Measurements from ENCODE around the gene RPS5. TPM values are rescaled to one million over a fixed set of nuclear protein-coding genes. Genes with fewer than 3 reads are reported as not detected.
A peak's percentile ranks its signal among the peaks of the same experiment; 100 is the strongest.

Gene RPS5
- total RNA-seq, 1 donor from 2014 or later, result 571 TPM

DNA sequence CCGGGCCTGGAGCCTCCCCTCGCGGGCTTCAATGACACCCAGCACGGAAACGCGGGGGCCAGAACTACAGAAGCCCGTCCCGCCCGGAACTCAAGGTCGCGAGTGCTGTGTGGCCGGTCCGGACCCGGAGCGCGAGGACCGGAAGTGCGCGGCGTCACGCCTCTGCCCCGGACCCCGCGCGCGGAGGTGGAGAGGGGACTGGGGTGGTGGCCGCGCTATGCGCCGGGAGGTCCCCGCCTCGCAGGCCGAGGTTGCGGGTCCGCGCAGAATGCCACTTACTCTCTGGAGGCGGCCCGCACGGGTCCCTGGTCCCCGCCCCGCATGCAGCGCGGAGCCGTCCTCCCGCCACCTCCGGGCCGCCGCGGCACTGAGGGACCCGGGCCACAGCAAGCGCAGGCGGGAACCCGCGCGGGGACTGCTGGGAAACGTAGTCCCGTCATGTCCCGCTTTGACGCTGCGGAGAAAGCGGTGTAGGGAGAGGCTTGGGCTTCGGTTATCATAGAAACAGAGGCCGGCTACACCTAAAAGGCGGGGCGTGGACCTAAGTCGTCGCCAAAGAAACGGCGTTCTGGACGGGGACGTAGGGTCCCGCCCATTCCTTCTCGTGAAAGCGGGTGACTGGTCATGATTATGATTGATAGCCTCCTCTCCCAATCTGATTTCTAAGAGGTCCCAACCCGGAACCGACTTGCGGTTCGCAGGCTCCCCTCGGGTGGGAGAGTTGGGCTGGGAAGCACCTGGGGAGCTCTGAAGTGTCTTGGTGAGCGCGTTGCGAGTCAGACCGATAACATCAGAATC, 6.2 kb upstream of the RPS5 start, which contains the start of gene ZNF837:
Gene ZNF837, minus strand, starts transcription at position 369 of the 798 bp plus-strand sequence. CDS start 11,698 bp downstream, outside the sequence.
- Mint-ChIP-seq H3K4me1 (ENCODE audit: low read depth, unreplicated experiment) (peaks cover 7% of the 10 kb centered on the region), H3K4me3 (ENCODE audit: unreplicated experiment) (peak within 1 kb of the TSS; percentile 97), H3K27ac (ENCODE audit: unreplicated experiment) (peak within 1 kb of the TSS; percentile 95), H3K27me3 (ENCODE audit: unreplicated experiment) (peaks cover 8% of the 10 kb centered on the region), H3K36me3 (ENCODE audit: unreplicated experiment) (no peaks in the 10 kb centered on the region), H3K9me3 (ENCODE audit: unreplicated experiment) (peaks cover 6% of the 10 kb centered on the region)
- DNase-seq, result peak; percentile 94
- TF ChIP-seq, protein P1, sequence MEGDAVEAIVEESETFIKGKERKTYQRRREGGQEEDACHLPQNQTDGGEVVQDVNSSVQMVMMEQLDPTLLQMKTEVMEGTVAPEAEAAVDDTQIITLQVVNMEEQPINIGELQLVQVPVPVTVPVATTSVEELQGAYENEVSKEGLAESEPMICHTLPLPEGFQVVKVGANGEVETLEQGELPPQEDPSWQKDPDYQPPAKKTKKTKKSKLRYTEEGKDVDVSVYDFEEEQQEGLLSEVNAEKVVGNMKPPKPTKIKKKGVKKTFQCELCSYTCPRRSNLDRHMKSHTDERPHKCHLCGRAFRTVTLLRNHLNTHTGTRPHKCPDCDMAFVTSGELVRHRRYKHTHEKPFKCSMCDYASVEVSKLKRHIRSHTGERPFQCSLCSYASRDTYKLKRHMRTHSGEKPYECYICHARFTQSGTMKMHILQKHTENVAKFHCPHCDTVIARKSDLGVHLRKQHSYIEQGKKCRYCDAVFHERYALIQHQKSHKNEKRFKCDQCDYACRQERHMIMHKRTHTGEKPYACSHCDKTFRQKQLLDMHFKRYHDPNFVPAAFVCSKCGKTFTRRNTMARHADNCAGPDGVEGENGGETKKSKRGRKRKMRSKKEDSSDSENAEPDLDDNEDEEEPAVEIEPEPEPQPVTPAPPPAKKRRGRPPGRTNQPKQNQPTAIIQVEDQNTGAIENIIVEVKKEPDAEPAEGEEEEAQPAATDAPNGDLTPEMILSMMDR (IDR thresholded peaks at IDR 0.05; ENCODE audit: partially characterized antibody, unreplicated experiment), result no peak

DNA sequence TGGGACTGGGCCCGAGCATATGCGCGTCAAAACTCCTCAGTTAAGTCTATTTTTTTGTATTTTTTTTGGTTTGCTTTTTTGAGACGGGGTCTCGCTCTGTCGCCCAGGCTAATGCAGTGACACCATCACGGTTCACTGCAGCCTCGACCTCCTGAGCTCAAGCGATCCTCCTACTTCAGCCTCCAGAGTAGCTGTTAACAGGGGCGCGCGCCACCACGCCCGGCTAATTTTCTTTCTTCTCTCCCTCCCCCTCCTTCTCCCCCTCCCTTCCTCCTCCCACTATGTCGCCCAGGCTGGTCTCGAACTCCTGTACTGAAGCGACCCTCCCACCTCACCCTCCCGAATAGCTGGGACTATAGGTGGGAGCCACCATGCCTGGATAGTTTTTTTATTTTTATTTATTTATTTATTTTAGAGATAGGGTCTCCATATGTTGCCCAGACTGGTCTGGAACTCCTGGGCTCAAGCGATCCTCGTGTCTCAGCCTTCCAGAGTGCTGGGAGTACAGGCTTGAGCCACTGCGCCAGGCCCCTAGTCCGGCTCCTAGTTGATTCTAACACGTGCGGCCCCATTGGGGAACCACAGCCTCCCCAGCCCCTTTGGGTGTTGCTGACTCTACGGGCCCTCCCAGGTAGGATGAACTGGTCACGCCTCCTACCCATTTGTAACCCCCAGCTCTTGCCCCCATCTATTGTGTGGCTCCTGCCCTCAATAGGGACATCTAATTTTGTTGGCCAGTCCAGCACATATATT, 5.4 kb upstream of the RPS5 start:
- peaks cover 8% of the 10 kb centered on the region for H3K27me3 Mint-ChIP-seq (ENCODE audit: unreplicated experiment)
- peaks cover 7% of the 10 kb centered on the region for H3K4me1 Mint-ChIP-seq (ENCODE audit: low read depth, unreplicated experiment)
- DNase-seq, result no peak
- H3K36me3 Mint-ChIP-seq (ENCODE audit: unreplicated experiment), result no peaks in the 10 kb centered on the region
- peaks cover 6% of the 10 kb centered on the region for H3K9me3 Mint-ChIP-seq (ENCODE audit: unreplicated experiment)
- H3K4me3 Mint-ChIP-seq (ENCODE audit: unreplicated experiment), result peak overlapping the region; percentile 86
- peak overlapping the region; percentile 70 for H3K27ac Mint-ChIP-seq (ENCODE audit: unreplicated experiment)
- TF ChIP-seq, protein P1 (IDR thresholded peaks at IDR 0.05; ENCODE audit: partially characterized antibody, unreplicated experiment), result no peak

DNA sequence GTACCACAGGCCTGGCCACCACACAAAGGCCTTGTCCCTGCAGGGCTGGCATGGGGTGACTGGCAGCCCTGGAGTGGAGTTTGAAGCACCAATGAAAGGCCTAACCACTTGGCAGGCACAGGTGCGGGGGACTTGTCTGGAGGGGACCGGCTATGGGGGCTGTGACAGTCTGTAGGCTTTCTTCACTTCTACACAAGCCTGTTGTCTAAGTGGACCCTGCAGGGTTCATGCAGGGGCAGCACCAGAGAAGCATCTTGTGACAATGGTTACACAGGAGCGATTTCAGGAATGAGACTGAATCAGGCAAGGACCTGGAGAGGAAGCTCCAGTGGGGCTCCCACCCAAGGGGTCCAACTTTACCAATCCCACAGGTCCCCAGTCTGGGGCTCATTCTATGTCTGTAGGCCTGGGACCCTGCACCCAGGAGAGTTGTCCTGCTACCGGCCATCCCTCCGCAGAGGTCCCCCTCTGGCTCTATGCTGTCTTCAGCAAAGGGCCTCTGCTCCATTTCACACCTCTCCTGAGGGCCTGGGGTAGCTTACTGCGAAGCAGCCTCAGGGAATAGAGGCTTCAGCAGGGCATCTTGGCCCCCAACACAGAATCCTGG, 4.0 kb upstream of the RPS5 start:
- Mint-ChIP-seq H3K27ac (ENCODE audit: unreplicated experiment) (no peak overlapping the region), H3K4me3 (ENCODE audit: unreplicated experiment) (peak overlapping the region; percentile 52), H3K27me3 (ENCODE audit: unreplicated experiment) (peaks cover 13% of the 10 kb centered on the region), H3K36me3 (ENCODE audit: unreplicated experiment) (no peaks in the 10 kb centered on the region), H3K9me3 (ENCODE audit: unreplicated experiment) (peaks cover 12% of the 10 kb centered on the region), H3K4me1 (ENCODE audit: low read depth, unreplicated experiment) (peaks cover 11% of the 10 kb centered on the region)
- no peak for DNase-seq
- TF ChIP-seq, protein P1 (IDR thresholded peaks at IDR 0.05; ENCODE audit: partially characterized antibody, unreplicated experiment), result no peak

DNA sequence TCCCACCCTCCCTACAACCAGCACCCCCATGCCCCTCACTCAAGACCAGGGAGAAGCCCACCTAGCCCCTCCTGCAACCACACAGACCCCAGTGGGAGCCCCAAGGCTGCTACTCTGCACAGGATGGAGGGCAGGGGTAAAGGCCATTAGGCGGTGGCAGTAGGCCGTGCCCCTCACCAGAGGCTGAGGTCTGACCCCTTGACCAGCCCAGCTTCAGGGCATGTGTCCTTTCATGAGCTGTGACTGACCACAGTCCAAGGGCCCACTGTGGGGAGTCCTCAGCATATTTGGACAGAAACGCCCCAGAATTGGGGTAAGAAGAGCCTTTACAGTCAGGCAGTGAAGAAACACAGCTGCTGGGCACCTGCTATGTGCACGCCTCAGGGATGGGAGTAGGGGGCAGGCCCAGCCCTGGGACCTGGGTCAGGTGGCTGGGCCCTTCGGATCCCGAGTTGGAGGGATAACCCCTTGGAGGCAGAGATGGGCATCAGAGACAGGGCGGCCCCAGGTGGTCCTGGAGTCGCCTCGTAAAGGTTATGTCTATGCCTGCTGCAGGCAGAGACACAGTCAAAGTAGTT, 1.7 kb upstream of the RPS5 start:
- Mint-ChIP-seq H3K4me1 (ENCODE audit: low read depth, unreplicated experiment) (peaks cover 9% of the 10 kb centered on the region), H3K36me3 (ENCODE audit: unreplicated experiment) (no peaks in the 10 kb centered on the region), H3K27ac (ENCODE audit: unreplicated experiment) (peak overlapping the region; percentile 97), H3K9me3 (ENCODE audit: unreplicated experiment) (peaks cover 6% of the 10 kb centered on the region), H3K27me3 (ENCODE audit: unreplicated experiment) (peaks cover 4% of the 10 kb centered on the region), H3K4me3 (ENCODE audit: unreplicated experiment) (peak overlapping the region; percentile 97)
- DNase-seq, result no peak
- TF ChIP-seq, protein P1 (IDR thresholded peaks at IDR 0.05; ENCODE audit: partially characterized antibody, unreplicated experiment), result no peak

Data from glutamatergic neuron (in vitro differentiated cells).